ENCODE measurements around the gene KCNJ10. TPM values are rescaled to one million over a fixed set of nuclear protein-coding genes. Genes with fewer than 3 reads are reported as not detected.

Gene KCNJ10
- total RNA-seq, 3 donors from 2014 or later, result 0.23 to 0.73 (median 0.27) TPM

- no peak overlapping the region for H3K4me3 ChIP-seq
- H3K9me3 ChIP-seq, result no peaks in the 10 kb centered on the region
- DNase-seq, result peak in 2 of 3 donors; percentile 49 to 56
- no peak for TF ChIP-seq CTCF (IDR thresholded peaks at IDR 0.05)
- H3K4me1 ChIP-seq (ENCODE audit: low read depth), result peaks cover 49% of the 10 kb centered on the region
- no peak for ATAC-seq
- intact Hi-C loops (cut with DNase I, micrococcal nuclease), result no loop called here
- no peaks in the 10 kb centered on the region for H3K36me3 ChIP-seq (ENCODE audit: low read depth)
Measured at GRCh38 chr1:160094806-160095205, 24.8 kb upstream of the KCNJ10 start.

GRCh38 chr1:160094291-160094625 is 24.3 kb upstream of the KCNJ10 start:
- no peak for ATAC-seq

GRCh38 chr1:160093624-160094290 is 23.8 kb upstream of the KCNJ10 start:
- peak; percentile 55 to 61 (median 60) for DNase-seq
- H3K9me3 ChIP-seq, result no peaks in the 10 kb centered on the region
- H3K36me3 ChIP-seq (ENCODE audit: low read depth), result no peaks in the 10 kb centered on the region

More at GRCh38 chr1:160094291-160094625, 24.3 kb upstream of the KCNJ10 start:
- Histone ChIP-seq H3K4me1 (ENCODE audit: low read depth) (peaks cover 48% of the 10 kb centered on the region), H3K36me3 (ENCODE audit: low read depth) (no peaks in the 10 kb centered on the region), H3K4me3 (no peak overlapping the region), H3K9me3 (no peaks in the 10 kb centered on the region)
- intact Hi-C loops (cut with DNase I, micrococcal nuclease), result no loop called here
- DNase-seq, result no peak
- no peak for TF ChIP-seq CTCF (IDR thresholded peaks at IDR 0.05)

GRCh38 chr1:160093069-160093395 is 23.1 kb upstream of the KCNJ10 start:
- H3K4me1 ChIP-seq (ENCODE audit: low read depth), result peaks cover 45% of the 10 kb centered on the region
- H3K9me3 ChIP-seq, result no peaks in the 10 kb centered on the region
- no peak for ATAC-seq
- DNase-seq, result no peak
- no peak overlapping the region for H3K4me3 ChIP-seq
- intact Hi-C loops (cut with DNase I, micrococcal nuclease), result no loop called here
- TF ChIP-seq CTCF (IDR thresholded peaks at IDR 0.05), result no peak
- H3K36me3 ChIP-seq (ENCODE audit: low read depth), result no peaks in the 10 kb centered on the region

More at GRCh38 chr1:160093624-160094290, 23.8 kb upstream of the KCNJ10 start:
- intact Hi-C loops (cut with DNase I, micrococcal nuclease), result no loop called here
- peak; percentile 38 for ATAC-seq
- Histone ChIP-seq H3K4me3 (no peak overlapping the region), H3K4me1 (ENCODE audit: low read depth) (peaks cover 45% of the 10 kb centered on the region)
- TF ChIP-seq CTCF (IDR thresholded peaks at IDR 0.05), result no peak

GRCh38 chr1:160092366-160093068 is 22.6 kb upstream of the KCNJ10 start:
- intact Hi-C loops (cut with DNase I, micrococcal nuclease), result no loop called here
- Histone ChIP-seq H3K9me3 (no peaks in the 10 kb centered on the region), H3K4me3 (no peak overlapping the region), H3K36me3 (ENCODE audit: low read depth) (no peaks in the 10 kb centered on the region), H3K4me1 (ENCODE audit: low read depth) (peaks cover 41% of the 10 kb centered on the region)
- no peak for TF ChIP-seq CTCF (IDR thresholded peaks at IDR 0.05)
- peak in 1 of 3 donors; percentile 29 for DNase-seq
- no peak for ATAC-seq
